Keratinocyte (primary cell): ENCODE measurements around the gene HELQ.

Experiments
- EZH2 ChIP-seq: IDR thresholded peaks from one replicate; pipeline ENCODE4 v1.6.1; 2012; ENCODE audit warnings: inconsistent platforms, mild to moderate bottlenecking, low read length, moderate library complexity
- TF ChIP-seq, protein P1 (sequence below), 3 experiments: IDR thresholded peaks in 1 of 3; conservative IDR thresholded peaks in 1 of 3; optimal IDR thresholded peaks in 1 of 3; 2 replicates in 2 of 3; 3 replicates in 1 of 3; pipeline versions ENCODE3 to v1.5.1; 2011; ENCODE audit warnings: low read length in 3 of 3, mild to moderate bottlenecking in 3 of 3, moderate library complexity in 2 of 3, control low read depth in 1 of 3, inconsistent platforms in 1 of 3; ENCODE audit not compliant: insufficient read depth in 2 of 3; ENCODE audit errors: extremely low read depth in 1 of 3

DNA sequence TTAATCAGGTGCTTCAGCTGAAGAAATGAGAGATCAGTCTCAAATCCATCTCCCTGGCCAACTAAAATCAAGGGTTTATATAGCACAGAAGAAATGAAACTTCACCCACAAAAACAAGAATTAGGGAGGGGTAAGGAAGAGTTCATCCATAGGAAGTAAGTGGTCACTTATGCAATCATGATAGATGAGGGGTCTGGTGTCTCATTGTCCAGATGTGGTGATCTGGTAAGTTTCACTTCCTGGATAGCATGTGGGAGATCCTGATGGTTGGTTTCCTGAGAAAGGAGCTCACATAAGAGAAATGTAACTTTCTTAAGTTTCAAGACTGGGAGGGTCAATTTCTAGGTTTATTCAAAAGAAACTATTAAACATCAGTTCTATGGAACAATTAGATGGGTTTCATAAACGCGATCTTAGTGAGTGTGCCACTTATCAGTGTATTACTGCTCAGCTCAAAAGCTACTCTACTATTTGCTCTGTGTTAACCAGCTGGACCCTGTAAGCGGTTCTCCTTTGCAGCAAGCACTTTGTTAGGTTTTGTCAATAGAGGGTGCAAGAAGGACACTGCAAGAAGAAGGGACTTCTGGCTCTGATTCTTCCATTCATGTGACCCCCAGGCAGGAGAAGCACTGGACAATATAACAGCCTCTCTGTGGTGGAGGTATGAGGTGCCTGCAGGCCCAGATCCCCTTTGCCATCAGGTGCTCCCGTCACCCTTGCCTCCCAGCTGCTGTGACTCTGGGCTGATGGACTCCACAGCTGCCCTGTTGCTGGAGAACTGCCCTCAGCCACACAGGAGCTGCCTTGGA is 85.6 kb downstream of the HELQ start:
- TF ChIP-seq, protein P1, sequence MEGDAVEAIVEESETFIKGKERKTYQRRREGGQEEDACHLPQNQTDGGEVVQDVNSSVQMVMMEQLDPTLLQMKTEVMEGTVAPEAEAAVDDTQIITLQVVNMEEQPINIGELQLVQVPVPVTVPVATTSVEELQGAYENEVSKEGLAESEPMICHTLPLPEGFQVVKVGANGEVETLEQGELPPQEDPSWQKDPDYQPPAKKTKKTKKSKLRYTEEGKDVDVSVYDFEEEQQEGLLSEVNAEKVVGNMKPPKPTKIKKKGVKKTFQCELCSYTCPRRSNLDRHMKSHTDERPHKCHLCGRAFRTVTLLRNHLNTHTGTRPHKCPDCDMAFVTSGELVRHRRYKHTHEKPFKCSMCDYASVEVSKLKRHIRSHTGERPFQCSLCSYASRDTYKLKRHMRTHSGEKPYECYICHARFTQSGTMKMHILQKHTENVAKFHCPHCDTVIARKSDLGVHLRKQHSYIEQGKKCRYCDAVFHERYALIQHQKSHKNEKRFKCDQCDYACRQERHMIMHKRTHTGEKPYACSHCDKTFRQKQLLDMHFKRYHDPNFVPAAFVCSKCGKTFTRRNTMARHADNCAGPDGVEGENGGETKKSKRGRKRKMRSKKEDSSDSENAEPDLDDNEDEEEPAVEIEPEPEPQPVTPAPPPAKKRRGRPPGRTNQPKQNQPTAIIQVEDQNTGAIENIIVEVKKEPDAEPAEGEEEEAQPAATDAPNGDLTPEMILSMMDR (optimal IDR thresholded peaks at IDR 0.05 in 1 of 3, IDR thresholded peaks at IDR 0.05 in 1 of 3, conservative IDR thresholded peaks at IDR 0.05 in 1 of 3; ENCODE audit: extremely low read depth in 1 of 3, insufficient read depth in 2 of 3, low read length in 3 of 3), result no peak
- TF ChIP-seq EZH2, result no peak
